ENCODE data around the gene FOXP1.

The FOXP1 gene

GRCh38 chr3:71103430-71103921, 480.1 kb downstream of the FOXP1 start:
- Histone ChIP-seq H3K4me3 (ENCODE audit: low read depth in 1 of 2, low read length in 2 of 2) (no peak overlapping the region), H3K9me3 (ENCODE audit: control insufficient read depth in 1 of 2, low read length in 2 of 2) (no peaks in the 10 kb centered on the region), H3K4me1 (ENCODE audit: control insufficient read depth in 1 of 2, insufficient read depth in 2 of 2, low read length in 2 of 2) (peaks cover 15 to 25% of the 10 kb centered on the region in 2 donors), H3K36me3 (ENCODE audit: control insufficient read depth in 1 of 2, insufficient read depth in 2 of 2, low read length in 2 of 2) (no peaks in the 10 kb centered on the region), H3K9ac (ENCODE audit: low read depth in 1 of 2, low read length in 2 of 2) (no peak overlapping the region), H3K27me3 (ENCODE audit: control insufficient read depth in 1 of 2, insufficient read depth in 2 of 2, low read length in 2 of 2) (no peaks in the 10 kb centered on the region), H3K27ac (ENCODE audit: low read depth, low read length) (no peak overlapping the region)

DNA sequence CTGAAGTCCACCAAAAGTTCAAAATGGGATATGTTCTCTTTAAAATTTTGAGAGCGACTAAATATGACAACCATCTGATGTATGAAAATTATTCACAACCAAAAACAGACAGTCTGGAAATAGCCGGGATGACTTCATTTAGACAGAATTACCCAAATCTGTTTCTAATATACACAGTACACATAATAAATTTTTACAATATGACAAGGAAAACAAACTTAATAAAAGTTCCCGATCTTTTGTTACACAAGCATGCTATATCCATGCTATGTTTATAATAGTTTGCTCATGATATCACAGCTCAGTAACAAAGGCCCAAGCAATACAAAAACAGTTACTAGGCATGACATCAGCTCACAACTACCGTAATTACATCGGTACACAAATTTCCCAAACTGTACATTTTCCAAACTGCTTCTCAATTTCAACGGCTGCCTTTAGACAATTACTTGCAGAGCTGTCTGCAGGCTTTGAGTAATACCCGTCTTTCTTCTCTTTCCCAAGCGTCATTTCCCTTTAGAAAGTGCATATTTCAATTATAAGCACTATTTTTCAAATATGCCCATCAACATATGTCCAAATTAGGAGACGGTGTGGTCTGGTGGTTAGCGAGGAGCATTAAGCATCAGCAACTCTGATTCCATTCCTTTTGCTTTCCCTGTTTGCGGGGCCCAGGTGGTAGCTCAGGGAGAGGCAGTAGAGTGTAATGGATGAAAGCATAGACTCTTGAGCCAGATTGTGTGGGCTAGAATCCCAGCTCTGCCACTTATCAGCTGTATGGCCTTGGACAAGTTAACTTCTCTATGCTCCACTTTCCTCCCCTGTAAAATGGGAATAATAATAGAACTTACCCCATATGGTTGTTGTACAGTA, 481.2 kb downstream of the FOXP1 start:
- H3K4me1 ChIP-seq (ENCODE audit: control insufficient read depth in 1 of 2, insufficient read depth in 2 of 2, low read length in 2 of 2), result peaks cover 15% of the 10 kb centered on the region in 2 donors
- no peaks in the 10 kb centered on the region for H3K27me3 ChIP-seq (ENCODE audit: control insufficient read depth in 1 of 2, insufficient read depth in 2 of 2, low read length in 2 of 2)
- no peak overlapping the region for H3K4me3 ChIP-seq (ENCODE audit: low read depth in 1 of 2, low read length in 2 of 2)
- no peaks in the 10 kb centered on the region for H3K36me3 ChIP-seq (ENCODE audit: control insufficient read depth in 1 of 2, insufficient read depth in 2 of 2, low read length in 2 of 2)
- H3K9me3 ChIP-seq (ENCODE audit: control insufficient read depth in 1 of 2, low read length in 2 of 2), result no peaks in the 10 kb centered on the region
- H3K9ac ChIP-seq (ENCODE audit: low read depth in 1 of 2, low read length in 2 of 2), result no peak overlapping the region
- H3K27ac ChIP-seq (ENCODE audit: low read depth, low read length), result no peak overlapping the region

DNA sequence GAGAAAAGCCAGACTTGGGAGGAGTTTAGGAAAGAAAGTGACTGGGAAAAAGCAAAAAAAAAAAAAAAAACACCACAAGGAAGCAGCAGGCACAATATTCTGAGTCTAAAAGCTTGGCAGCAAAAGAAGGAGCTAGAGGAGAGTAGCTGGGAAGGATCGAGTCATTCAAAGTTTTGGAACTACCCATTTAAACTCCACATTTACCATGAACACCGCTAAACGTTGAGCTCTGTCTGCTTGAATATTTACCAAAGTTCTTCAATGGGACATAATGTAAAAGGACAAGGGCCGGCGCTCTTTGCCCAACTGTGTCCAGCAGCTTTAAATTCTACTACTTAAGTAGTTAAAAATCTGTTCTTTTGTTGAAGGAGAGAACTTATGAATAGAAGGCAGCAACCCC, 481.9 kb downstream of the FOXP1 start:
- no peak overlapping the region for H3K4me3 ChIP-seq (ENCODE audit: low read depth in 1 of 2, low read length in 2 of 2)
- peaks cover 15% of the 10 kb centered on the region in 2 donors for H3K4me1 ChIP-seq (ENCODE audit: control insufficient read depth in 1 of 2, insufficient read depth in 2 of 2, low read length in 2 of 2)
- no peaks in the 10 kb centered on the region for H3K9me3 ChIP-seq (ENCODE audit: control insufficient read depth in 1 of 2, low read length in 2 of 2)
- H3K36me3 ChIP-seq (ENCODE audit: control insufficient read depth in 1 of 2, insufficient read depth in 2 of 2, low read length in 2 of 2), result no peaks in the 10 kb centered on the region
- no peak overlapping the region for H3K27ac ChIP-seq (ENCODE audit: low read depth, low read length)
- H3K27me3 ChIP-seq (ENCODE audit: control insufficient read depth in 1 of 2, insufficient read depth in 2 of 2, low read length in 2 of 2), result no peaks in the 10 kb centered on the region
- no peak overlapping the region for H3K9ac ChIP-seq (ENCODE audit: low read depth in 1 of 2, low read length in 2 of 2)

- Histone ChIP-seq H3K36me3 (ENCODE audit: control insufficient read depth in 1 of 2, insufficient read depth in 2 of 2, low read length in 2 of 2) (no peaks in the 10 kb centered on the region), H3K9ac (ENCODE audit: low read depth in 1 of 2, low read length in 2 of 2) (no peak overlapping the region), H3K27me3 (ENCODE audit: control insufficient read depth in 1 of 2, insufficient read depth in 2 of 2, low read length in 2 of 2) (no peaks in the 10 kb centered on the region), H3K4me1 (ENCODE audit: control insufficient read depth in 1 of 2, insufficient read depth in 2 of 2, low read length in 2 of 2) (peaks cover 15% of the 10 kb centered on the region in 2 donors), H3K27ac (ENCODE audit: low read depth, low read length) (no peak overlapping the region), H3K4me3 (ENCODE audit: low read depth in 1 of 2, low read length in 2 of 2) (no peak overlapping the region), H3K9me3 (ENCODE audit: control insufficient read depth in 1 of 2, low read length in 2 of 2) (no peaks in the 10 kb centered on the region)
These were observed 482.5 kb downstream of the FOXP1 start for GRCh38 chr3:71101014-71101413.

GRCh38 chr3:71099997-71100719, 483.4 kb downstream of the FOXP1 start:
- Histone ChIP-seq H3K27ac (ENCODE audit: low read depth, low read length) (no peak overlapping the region), H3K4me1 (ENCODE audit: control insufficient read depth in 1 of 2, insufficient read depth in 2 of 2, low read length in 2 of 2) (peaks cover 15% of the 10 kb centered on the region in 2 donors), H3K36me3 (ENCODE audit: control insufficient read depth in 1 of 2, insufficient read depth in 2 of 2, low read length in 2 of 2) (peaks cover 0 to 2% of the 10 kb centered on the region in 2 donors), H3K4me3 (ENCODE audit: low read depth in 1 of 2, low read length in 2 of 2) (no peak overlapping the region), H3K9ac (ENCODE audit: low read depth in 1 of 2, low read length in 2 of 2) (no peak overlapping the region), H3K9me3 (ENCODE audit: control insufficient read depth in 1 of 2, low read length in 2 of 2) (no peaks in the 10 kb centered on the region), H3K27me3 (ENCODE audit: control insufficient read depth in 1 of 2, insufficient read depth in 2 of 2, low read length in 2 of 2) (no peaks in the 10 kb centered on the region)

GRCh38 chr3:71097557-71097956, 486.0 kb downstream of the FOXP1 start:
- H3K27ac ChIP-seq (ENCODE audit: low read depth, low read length), result no peak overlapping the region
- H3K4me1 ChIP-seq (ENCODE audit: control insufficient read depth in 1 of 2, insufficient read depth in 2 of 2, low read length in 2 of 2), result peaks cover 4 to 6% of the 10 kb centered on the region in 2 donors
- no peak overlapping the region for H3K9ac ChIP-seq (ENCODE audit: low read depth in 1 of 2, low read length in 2 of 2)
- H3K4me3 ChIP-seq (ENCODE audit: low read depth in 1 of 2, low read length in 2 of 2), result no peak overlapping the region
- peaks cover 0 to 3% of the 10 kb centered on the region in 2 donors for H3K36me3 ChIP-seq (ENCODE audit: control insufficient read depth in 1 of 2, insufficient read depth in 2 of 2, low read length in 2 of 2)
- no peaks in the 10 kb centered on the region for H3K9me3 ChIP-seq (ENCODE audit: control insufficient read depth in 1 of 2, low read length in 2 of 2)
- no peaks in the 10 kb centered on the region for H3K27me3 ChIP-seq (ENCODE audit: control insufficient read depth in 1 of 2, insufficient read depth in 2 of 2, low read length in 2 of 2)

DNA sequence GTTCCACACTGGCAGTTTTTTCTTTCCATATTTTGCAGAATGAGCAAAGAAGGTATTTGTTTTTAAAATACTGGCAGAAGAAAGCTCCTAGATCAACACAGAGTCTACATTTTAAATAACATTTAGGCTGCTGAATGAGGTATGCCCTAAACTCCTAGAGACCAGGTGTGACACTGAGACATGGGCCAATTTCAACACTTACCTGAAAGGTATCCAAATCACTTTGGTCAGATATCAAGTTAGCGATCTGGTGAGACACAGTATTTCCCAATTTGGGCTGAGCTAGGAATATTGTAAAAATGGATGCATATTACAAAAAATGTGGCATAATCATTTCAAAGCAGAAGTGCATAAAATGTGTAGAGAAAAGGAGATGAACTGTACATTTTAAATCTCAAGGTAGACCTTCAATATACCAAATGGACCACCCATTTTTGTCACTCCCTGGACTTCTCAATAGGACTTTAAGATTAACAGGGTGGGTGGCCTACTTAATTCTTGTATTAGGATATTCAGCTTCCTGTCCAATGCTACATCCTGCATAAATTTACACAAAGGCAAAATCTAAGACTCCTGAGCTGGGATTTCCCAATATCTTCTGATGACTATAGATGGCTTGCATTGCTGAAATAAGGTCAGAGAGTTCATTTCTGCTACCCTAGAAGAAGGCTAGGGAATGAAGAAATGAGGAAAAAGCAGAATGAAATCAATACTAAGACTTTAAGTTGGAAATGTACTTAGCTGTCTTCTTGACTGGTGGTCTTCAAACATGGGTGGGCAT, 487.8 kb downstream of the FOXP1 start:
- Histone ChIP-seq H3K27me3 (ENCODE audit: control insufficient read depth in 1 of 2, insufficient read depth in 2 of 2, low read length in 2 of 2) (no peaks in the 10 kb centered on the region), H3K36me3 (ENCODE audit: control insufficient read depth in 1 of 2, insufficient read depth in 2 of 2, low read length in 2 of 2) (peaks cover 0 to 3% of the 10 kb centered on the region in 2 donors), H3K27ac (ENCODE audit: low read depth, low read length) (no peak overlapping the region)

GRCh38 chr3:71094658-71095209, 488.8 kb downstream of the FOXP1 start:
- Histone ChIP-seq H3K4me1 (ENCODE audit: control insufficient read depth in 1 of 2, insufficient read depth in 2 of 2, low read length in 2 of 2) (no peaks in the 10 kb centered on the region), H3K4me3 (ENCODE audit: low read depth in 1 of 2, low read length in 2 of 2) (no peak overlapping the region), H3K9ac (ENCODE audit: low read depth in 1 of 2, low read length in 2 of 2) (no peak overlapping the region), H3K27ac (ENCODE audit: low read depth, low read length) (no peak overlapping the region), H3K9me3 (ENCODE audit: control insufficient read depth in 1 of 2, low read length in 2 of 2) (no peaks in the 10 kb centered on the region), H3K27me3 (ENCODE audit: control insufficient read depth in 1 of 2, insufficient read depth in 2 of 2, low read length in 2 of 2) (no peaks in the 10 kb centered on the region), H3K36me3 (ENCODE audit: control insufficient read depth in 1 of 2, insufficient read depth in 2 of 2, low read length in 2 of 2) (peaks cover 0 to 3% of the 10 kb centered on the region in 2 donors)

More for the DNA sequence above, 487.8 kb downstream of the FOXP1 start:
- Histone ChIP-seq H3K9ac (ENCODE audit: low read depth in 1 of 2, low read length in 2 of 2) (no peak overlapping the region), H3K4me3 (ENCODE audit: low read depth in 1 of 2, low read length in 2 of 2) (no peak overlapping the region), H3K4me1 (ENCODE audit: control insufficient read depth in 1 of 2, insufficient read depth in 2 of 2, low read length in 2 of 2) (peaks cover 0 to under 1% of the 10 kb centered on the region in 2 donors), H3K9me3 (ENCODE audit: control insufficient read depth in 1 of 2, low read length in 2 of 2) (no peaks in the 10 kb centered on the region)

DNA sequence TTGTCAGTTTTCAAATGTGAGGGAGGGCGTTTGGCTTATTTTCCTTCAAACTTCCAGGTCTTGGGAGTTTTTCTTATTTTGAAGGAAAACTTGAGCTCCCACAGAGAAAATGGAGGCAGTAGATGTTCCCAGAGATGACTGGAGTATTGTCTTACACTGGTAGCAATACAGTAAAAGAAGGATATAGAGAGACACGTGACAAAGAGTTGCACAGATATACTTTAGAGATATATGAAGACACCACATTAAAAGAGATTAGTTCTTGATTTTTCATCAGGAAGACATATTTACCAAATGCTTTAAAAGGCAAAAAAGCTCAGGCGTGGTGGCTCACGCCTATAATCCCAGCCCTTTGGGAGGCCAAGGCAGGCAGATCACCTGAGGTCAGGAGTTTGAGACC, 490.9 kb downstream of the FOXP1 start:
- Histone ChIP-seq H3K27me3 (ENCODE audit: control insufficient read depth in 1 of 2, insufficient read depth in 2 of 2, low read length in 2 of 2) (no peaks in the 10 kb centered on the region), H3K36me3 (ENCODE audit: control insufficient read depth in 1 of 2, insufficient read depth in 2 of 2, low read length in 2 of 2) (peaks cover 0 to 3% of the 10 kb centered on the region in 2 donors), H3K4me3 (ENCODE audit: low read depth in 1 of 2, low read length in 2 of 2) (no peak overlapping the region), H3K4me1 (ENCODE audit: control insufficient read depth in 1 of 2, insufficient read depth in 2 of 2, low read length in 2 of 2) (peaks cover 0 to 13% of the 10 kb centered on the region in 2 donors), H3K9me3 (ENCODE audit: control insufficient read depth in 1 of 2, low read length in 2 of 2) (no peaks in the 10 kb centered on the region), H3K9ac (ENCODE audit: low read depth in 1 of 2, low read length in 2 of 2) (no peak overlapping the region), H3K27ac (ENCODE audit: low read depth, low read length) (no peak overlapping the region)

All from duodenal mucosa (tissue), 2 donors.